Measurements from ENCODE around the gene GALNT2.

GRCh38 chr1:230169454-230170152 is 102.6 kb downstream of the GALNT2 start:
- TF ChIP-seq, protein P1, sequence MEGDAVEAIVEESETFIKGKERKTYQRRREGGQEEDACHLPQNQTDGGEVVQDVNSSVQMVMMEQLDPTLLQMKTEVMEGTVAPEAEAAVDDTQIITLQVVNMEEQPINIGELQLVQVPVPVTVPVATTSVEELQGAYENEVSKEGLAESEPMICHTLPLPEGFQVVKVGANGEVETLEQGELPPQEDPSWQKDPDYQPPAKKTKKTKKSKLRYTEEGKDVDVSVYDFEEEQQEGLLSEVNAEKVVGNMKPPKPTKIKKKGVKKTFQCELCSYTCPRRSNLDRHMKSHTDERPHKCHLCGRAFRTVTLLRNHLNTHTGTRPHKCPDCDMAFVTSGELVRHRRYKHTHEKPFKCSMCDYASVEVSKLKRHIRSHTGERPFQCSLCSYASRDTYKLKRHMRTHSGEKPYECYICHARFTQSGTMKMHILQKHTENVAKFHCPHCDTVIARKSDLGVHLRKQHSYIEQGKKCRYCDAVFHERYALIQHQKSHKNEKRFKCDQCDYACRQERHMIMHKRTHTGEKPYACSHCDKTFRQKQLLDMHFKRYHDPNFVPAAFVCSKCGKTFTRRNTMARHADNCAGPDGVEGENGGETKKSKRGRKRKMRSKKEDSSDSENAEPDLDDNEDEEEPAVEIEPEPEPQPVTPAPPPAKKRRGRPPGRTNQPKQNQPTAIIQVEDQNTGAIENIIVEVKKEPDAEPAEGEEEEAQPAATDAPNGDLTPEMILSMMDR (IDR thresholded peaks at IDR 0.05) = no peak
- TF ChIP-seq POLR2A (IDR thresholded peaks at IDR 0.05) (peak in 1 of 2 donors; percentile 18), EP300 (IDR thresholded peaks at IDR 0.05) (peak; percentile 42 to 73)

Data from tibial nerve (tissue), 4 donors.